Keratinocyte (primary cell): ENCODE data around the gene BOC. TPM values are rescaled to one million over a fixed set of nuclear protein-coding genes. Genes with fewer than 3 reads are reported as not detected.

Experiments used
- DNase-seq: peaks from one replicate; pipeline ENCODE4 v3.0.0-alpha.2; 2011; ENCODE audit warnings: low read depth, missing footprints, low spot score
- FAIRE-seq: peaks from 2 replicates; lab custom pipeline; 2011; peaks lifted over from hg19 to GRCh38; lab: Jason Lieb, UNC
- H2AFZ ChIP-seq: 2 replicates; pipeline ENCODE4 v1.6.0; 2012; ENCODE audit warnings: low read length, control low read depth, inconsistent platforms; ENCODE audit not compliant: control insufficient read depth
- H3K27ac ChIP-seq: 2 replicates; pipeline ENCODE4 v1.5.1; 2011; ENCODE audit warnings: low read length; ENCODE audit not compliant: control insufficient read depth, insufficient read depth
- H3K27me3 ChIP-seq: 3 replicates; pipeline ENCODE4 v1.6.0; 2011; ENCODE audit warnings: low read length; ENCODE audit not compliant: control insufficient read depth, insufficient read depth; ENCODE audit errors: extremely low read depth
- H3K36me3 ChIP-seq, 2 experiments: 2 replicates in 1 of 2; 3 replicates in 1 of 2; pipeline ENCODE4 v1.5.1; 2011; ENCODE audit warnings: low read length in 2 of 2, mild to moderate bottlenecking in 1 of 2; ENCODE audit not compliant: control insufficient read depth in 2 of 2, insufficient read depth in 2 of 2; ENCODE audit errors: extremely low read depth in 1 of 2
- H3K4me1 ChIP-seq: 3 replicates; pipeline ENCODE4 v1.5.1; 2011; ENCODE audit warnings: low read length; ENCODE audit not compliant: control insufficient read depth, insufficient read depth; ENCODE audit errors: extremely low read depth
- H3K4me2 ChIP-seq: 3 replicates; pipeline ENCODE4 v1.6.0; 2011; ENCODE audit warnings: low read depth, low read length; ENCODE audit not compliant: control insufficient read depth, insufficient read depth; ENCODE audit errors: extremely low read depth
- H3K4me3 ChIP-seq, 3 experiments: fragments of 200-600 bp in 1 of 3; sonication (generic) in 1 of 3; 2 replicates in 2 of 3; 3 replicates in 1 of 3; pipeline ENCODE4 v1.5.1; 2011 to 2016; ENCODE audit warnings: low read length in 3 of 3, mild to moderate bottlenecking in 3 of 3, control low read depth in 2 of 3, inconsistent platforms in 1 of 3, low read depth in 1 of 3, mixed read lengths in 1 of 3, mixed run types in 1 of 3, moderate library complexity in 1 of 3; ENCODE audit not compliant: control insufficient read depth in 2 of 3, insufficient read depth in 2 of 3; ENCODE audit errors: extremely low read depth in 1 of 3
- H3K79me2 ChIP-seq: 2 replicates; pipeline ENCODE4 v1.6.0; 2012; ENCODE audit warnings: low read length; ENCODE audit not compliant: control insufficient read depth, insufficient read depth
- H3K9ac ChIP-seq: 3 replicates; pipeline ENCODE4 v1.6.0; 2011; ENCODE audit warnings: low read length; ENCODE audit not compliant: control insufficient read depth, insufficient read depth; ENCODE audit errors: extremely low read depth
- H3K9me1 ChIP-seq: 3 replicates; pipeline ENCODE4 v1.6.0; 2011; ENCODE audit warnings: low read length; ENCODE audit not compliant: control insufficient read depth, insufficient read depth; ENCODE audit errors: extremely low read depth
- H3K9me3 ChIP-seq: 2 replicates; pipeline ENCODE4 v1.5.1; 2012; ENCODE audit warnings: low read depth, low read length; ENCODE audit not compliant: control insufficient read depth
- H4K20me1 ChIP-seq: 3 replicates; pipeline ENCODE4 v1.6.0; 2011; ENCODE audit warnings: low read length; ENCODE audit not compliant: control insufficient read depth, insufficient read depth; ENCODE audit errors: extremely low read depth
- EZH2 ChIP-seq: IDR thresholded peaks from one replicate; pipeline ENCODE4 v1.6.1; 2012; ENCODE audit warnings: inconsistent platforms, mild to moderate bottlenecking, low read length, moderate library complexity
- dilution Hi-C: fragments of 300-500 bp; cut with MboI; formaldehyde crosslinking; loops from one replicate; pipeline ENCODE4 v1.7.0; 2020; ENCODE audit warnings: low sequenced_read_pairs; ENCODE audit not compliant: extremely low pct_ligation_motif_present
- polyA plus RNA-seq, 5 experiments: library from polyadenylated mRNA; depleted of rRNA in 3 of 5; stranded (reverse) in 3 of 5; stranded (forward) in 1 of 5; unstranded in 1 of 5; fragments of >200 nt; gene quantifications; 1 replicate in 1 of 5; 2 replicates in 3 of 5; 3 replicates in 1 of 5; pipeline versions ENCODE4 v1.2.1 to v1.2.3, GENCODE V29; 2011 to 2012; ENCODE audit warnings: missing spikeins in 2 of 5, low read depth in 1 of 5, low replicate concordance in 1 of 5
- TF ChIP-seq, protein P1 (sequence below), 3 experiments: IDR thresholded peaks in 1 of 3; conservative IDR thresholded peaks in 1 of 3; optimal IDR thresholded peaks in 1 of 3; 2 replicates in 2 of 3; 3 replicates in 1 of 3; pipeline versions ENCODE3 to v1.5.1; 2011; ENCODE audit warnings: low read length in 3 of 3, mild to moderate bottlenecking in 3 of 3, moderate library complexity in 2 of 3, control low read depth in 1 of 3, inconsistent platforms in 1 of 3; ENCODE audit not compliant: insufficient read depth in 2 of 3; ENCODE audit errors: extremely low read depth in 1 of 3

BOC gene
- polyA plus RNA-seq, 1 donor (not counting 4 experiments of a cell fraction or from before 2014, with no cell fraction given), result 11.2 TPM

DNA sequence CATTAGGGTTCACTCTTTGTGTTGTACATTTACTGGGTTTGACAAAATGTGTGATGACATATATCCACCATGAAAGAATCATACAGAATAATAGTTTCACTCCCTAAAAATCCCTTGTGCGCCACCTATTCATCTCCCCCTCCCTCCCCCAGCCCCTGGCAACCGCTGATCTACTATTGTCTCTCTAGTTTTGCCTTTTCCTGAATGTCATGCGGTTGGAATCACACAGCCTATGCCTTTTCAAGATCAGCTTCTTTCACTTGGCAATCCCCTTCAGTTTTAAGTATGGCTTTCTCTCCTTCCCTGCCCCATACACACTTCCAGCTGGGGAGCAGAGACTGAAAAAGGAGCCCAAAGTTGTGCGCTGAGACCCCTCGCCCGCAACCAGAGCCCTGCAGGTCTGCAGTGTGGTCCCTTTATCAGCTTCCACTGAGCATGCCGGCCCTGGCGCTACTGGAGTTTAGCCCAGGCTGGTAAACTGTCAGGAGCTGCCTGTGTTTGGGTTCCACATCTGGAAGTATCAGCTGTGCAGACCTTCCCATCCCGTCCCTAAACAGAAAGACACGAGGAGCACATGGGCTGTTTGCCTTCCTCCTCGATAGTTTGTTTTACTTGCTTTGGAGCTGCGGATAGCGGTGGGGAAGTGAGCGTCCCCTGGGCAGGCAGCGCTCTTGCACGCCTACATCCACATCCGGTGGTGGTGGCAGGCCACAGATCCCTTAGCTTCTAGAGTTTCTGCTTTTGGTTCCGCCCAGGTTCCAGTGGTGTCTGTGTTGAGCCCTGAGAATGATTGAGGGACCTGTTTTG lies 12.3 kb downstream of the BOC start:
- TF ChIP-seq, protein P1, sequence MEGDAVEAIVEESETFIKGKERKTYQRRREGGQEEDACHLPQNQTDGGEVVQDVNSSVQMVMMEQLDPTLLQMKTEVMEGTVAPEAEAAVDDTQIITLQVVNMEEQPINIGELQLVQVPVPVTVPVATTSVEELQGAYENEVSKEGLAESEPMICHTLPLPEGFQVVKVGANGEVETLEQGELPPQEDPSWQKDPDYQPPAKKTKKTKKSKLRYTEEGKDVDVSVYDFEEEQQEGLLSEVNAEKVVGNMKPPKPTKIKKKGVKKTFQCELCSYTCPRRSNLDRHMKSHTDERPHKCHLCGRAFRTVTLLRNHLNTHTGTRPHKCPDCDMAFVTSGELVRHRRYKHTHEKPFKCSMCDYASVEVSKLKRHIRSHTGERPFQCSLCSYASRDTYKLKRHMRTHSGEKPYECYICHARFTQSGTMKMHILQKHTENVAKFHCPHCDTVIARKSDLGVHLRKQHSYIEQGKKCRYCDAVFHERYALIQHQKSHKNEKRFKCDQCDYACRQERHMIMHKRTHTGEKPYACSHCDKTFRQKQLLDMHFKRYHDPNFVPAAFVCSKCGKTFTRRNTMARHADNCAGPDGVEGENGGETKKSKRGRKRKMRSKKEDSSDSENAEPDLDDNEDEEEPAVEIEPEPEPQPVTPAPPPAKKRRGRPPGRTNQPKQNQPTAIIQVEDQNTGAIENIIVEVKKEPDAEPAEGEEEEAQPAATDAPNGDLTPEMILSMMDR (optimal IDR thresholded peaks at IDR 0.05 in 1 of 3, IDR thresholded peaks at IDR 0.05 in 1 of 3, conservative IDR thresholded peaks at IDR 0.05 in 1 of 3; ENCODE audit: extremely low read depth in 1 of 3, insufficient read depth in 2 of 3, low read length in 3 of 3), result no peak
- no peak for TF ChIP-seq EZH2
- DNase-seq (no peak), FAIRE-seq (no peak)
- no peaks in the 10 kb centered on the region for H3K27me3 ChIP-seq
- H3K36me3 ChIP-seq, result peaks cover 1 to 3% of the 10 kb centered on the region in 2 experiments
- H3K4me3 ChIP-seq, result no peak overlapping the region
- no peak overlapping the region for H3K4me2 ChIP-seq
- no peak overlapping the region for H3K27ac ChIP-seq
- dilution Hi-C loops, result no loop called here
- no peak overlapping the region for H3K9ac ChIP-seq
- no peak overlapping the region for H2AFZ ChIP-seq
- no peaks in the 10 kb centered on the region for H3K79me2 ChIP-seq
- no peaks in the 10 kb centered on the region for H4K20me1 ChIP-seq
- peaks cover 30% of the 10 kb centered on the region for H3K4me1 ChIP-seq
- no peaks in the 10 kb centered on the region for H3K9me3 ChIP-seq
- H3K9me1 ChIP-seq, result no peaks in the 10 kb centered on the region

- Histone ChIP-seq H3K4me1 (peaks cover 20% of the 10 kb centered on the region), H3K9me3 (no peaks in the 10 kb centered on the region), H3K4me3 (no peak overlapping the region), H3K36me3 (peaks cover 0 to 1% of the 10 kb centered on the region in 2 experiments), H3K27ac (no peak overlapping the region), H3K9ac (no peak overlapping the region), H3K27me3 (no peaks in the 10 kb centered on the region), H2AFZ (no peak overlapping the region), H3K79me2 (no peaks in the 10 kb centered on the region), H4K20me1 (no peaks in the 10 kb centered on the region), H3K4me2 (no peak overlapping the region), H3K9me1 (no peaks in the 10 kb centered on the region)
- FAIRE-seq (peak; percentile 9), DNase-seq (no peak)
- dilution Hi-C loops, result no loop called here
- TF ChIP-seq, protein P1 (optimal IDR thresholded peaks at IDR 0.05 in 1 of 3, IDR thresholded peaks at IDR 0.05 in 1 of 3, conservative IDR thresholded peaks at IDR 0.05 in 1 of 3; ENCODE audit: extremely low read depth in 1 of 3, insufficient read depth in 2 of 3, low read length in 3 of 3), result no peak
- TF ChIP-seq EZH2, result no peak
Observed at GRCh38 chr3:113225286-113225685, 13.9 kb downstream of the BOC start.
